ENCODE measurements around the gene SHB. TPM values are rescaled to one million over a fixed set of nuclear protein-coding genes. Genes with fewer than 3 reads are reported as not detected.

Gene SHB
- total and polyA plus RNA-seq, 2 of the 8 experiments (the other 6 are each of a cell fraction or from before 2014, with no cell fraction given), result 4.1 to 12.6 TPM

- TF ChIP-seq TCF12 (IDR thresholded peaks at IDR 0.05; ENCODE audit: low read depth, low read length), result no peak
- TF ChIP-seq CBX5 (IDR thresholded peaks at IDR 0.05; ENCODE audit: low read depth, low read length), result no peak
These were observed 71.2 kb downstream of the SHB start (continued) for GRCh38 chr9:37997636-37998374.
